ENCODE data around the gene OSBPL6.

GRCh38 chr2:178295906-178296305, 101.6 kb downstream of the OSBPL6 start:
- TF ChIP-seq CTCF (IDR thresholded peaks at IDR 0.05), result no peak
- no peak for TF ChIP-seq POLR2A (IDR thresholded peaks at IDR 0.05)

Data from esophagus squamous epithelium (tissue), 4 donors.